GOT3 (cell line): ENCODE measurements around the gene C10orf67.

Experiments used
- DNase-seq: peaks from one replicate; lab custom pipeline; 2025; ENCODE audit warnings: mixed read lengths; lab: John Stamatoyannopoulos, UW

The C10orf67 gene

DNA sequence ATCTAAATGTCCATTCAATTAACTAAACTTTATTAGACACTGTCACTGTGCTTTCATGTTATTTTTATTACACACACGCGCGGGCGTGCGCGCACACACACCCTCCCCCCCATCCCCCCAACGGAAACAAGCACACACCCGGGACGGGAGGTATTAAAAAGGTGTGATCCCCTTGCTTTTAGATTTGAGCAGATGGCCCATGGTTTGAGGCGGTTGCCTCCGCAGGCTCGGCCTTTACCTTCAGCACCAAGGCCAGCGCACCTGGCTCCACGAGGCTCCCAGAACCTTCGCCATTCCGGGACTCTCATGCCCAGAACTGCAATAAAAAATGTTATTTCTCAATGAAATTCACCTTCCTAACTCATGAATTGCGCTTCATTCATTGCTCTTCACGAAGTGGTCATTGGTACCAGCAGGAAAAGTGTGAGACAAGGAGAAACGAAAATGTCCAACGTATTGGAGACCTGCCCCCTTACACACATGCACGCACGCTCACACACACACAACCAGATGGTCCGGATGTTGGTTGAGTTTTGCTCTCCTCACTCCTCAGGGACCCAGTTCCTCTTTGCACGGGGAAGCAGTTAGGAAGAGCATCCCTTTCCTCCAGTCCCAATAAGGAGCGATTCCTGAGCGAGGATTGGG lies 173.2 kb downstream of the C10orf67 start:
- no peak for DNase-seq

DNA sequence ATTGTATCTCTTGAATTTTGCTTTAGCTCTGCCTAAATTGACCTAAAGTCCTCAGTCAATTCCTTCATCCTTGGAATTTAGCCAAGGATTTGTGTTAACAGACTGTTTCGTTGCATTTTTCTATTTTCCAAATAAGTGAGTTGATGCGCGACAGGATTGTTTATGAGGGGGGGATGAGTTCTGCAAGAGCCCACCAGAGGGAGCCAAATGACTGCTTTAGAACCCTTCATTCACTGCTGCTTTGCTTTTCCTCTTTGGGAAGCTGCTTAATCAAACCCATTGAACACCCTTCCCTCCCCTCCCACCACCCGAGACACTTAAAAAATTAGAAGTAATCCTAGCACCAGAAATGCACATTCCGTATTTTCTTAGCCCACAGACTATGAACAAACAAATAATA lies 186.2 kb downstream of the C10orf67 start:
- DNase-seq, result no peak

DNA sequence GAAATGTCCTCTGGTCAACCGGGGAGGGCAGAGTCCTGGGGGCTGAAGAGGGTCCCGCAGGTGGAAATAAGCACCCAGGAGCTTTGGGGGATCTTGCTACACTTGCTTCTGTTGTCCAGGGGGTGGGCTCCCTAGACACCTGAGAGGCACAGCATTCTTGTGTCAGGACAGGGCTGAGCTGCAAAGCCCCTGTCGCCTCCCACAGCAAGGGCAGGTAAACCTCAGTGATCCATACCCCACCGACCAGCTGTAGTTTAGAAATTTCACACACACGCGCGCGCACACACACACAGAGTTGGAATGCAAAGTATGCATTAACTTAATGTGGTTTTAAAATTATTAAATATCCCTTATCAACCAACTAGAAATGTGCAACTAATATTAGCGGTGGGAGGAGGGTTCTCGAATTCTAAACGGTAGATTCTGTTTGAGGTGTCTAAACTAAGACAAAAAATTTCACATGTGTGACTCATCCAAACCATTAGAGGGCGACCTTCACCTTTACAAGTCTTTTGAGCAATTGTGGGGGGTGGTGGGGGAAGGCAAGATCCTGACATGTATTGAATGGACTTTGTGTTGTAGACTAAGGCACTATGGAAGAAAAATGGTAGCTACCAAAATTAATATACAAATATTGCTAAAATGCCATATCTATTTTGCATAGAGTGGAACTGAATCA lies 186.8 kb downstream of the C10orf67 start:
- no peak for DNase-seq

DNA sequence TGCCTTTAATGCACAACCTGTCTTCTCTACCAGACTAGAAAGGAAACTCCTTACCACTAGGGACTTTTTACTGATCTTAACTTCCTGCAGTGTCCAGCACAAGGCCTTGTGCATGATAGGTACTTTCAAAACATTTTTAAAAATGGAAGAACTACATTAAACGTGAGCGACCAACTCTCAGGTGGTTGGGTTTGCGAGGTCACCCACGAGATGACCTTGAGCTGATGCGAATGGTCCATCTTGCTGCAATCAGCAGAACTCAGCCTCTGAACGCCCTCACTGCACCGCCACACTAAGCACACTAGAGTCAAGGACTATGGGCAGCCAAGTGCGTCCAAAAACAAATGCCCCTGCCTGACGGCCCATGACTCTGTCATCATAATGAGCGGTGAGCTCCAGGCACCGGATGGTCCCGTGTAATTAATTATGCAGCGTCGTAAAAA lies 187.3 kb downstream of the C10orf67 start:
- no peak for DNase-seq

DNA sequence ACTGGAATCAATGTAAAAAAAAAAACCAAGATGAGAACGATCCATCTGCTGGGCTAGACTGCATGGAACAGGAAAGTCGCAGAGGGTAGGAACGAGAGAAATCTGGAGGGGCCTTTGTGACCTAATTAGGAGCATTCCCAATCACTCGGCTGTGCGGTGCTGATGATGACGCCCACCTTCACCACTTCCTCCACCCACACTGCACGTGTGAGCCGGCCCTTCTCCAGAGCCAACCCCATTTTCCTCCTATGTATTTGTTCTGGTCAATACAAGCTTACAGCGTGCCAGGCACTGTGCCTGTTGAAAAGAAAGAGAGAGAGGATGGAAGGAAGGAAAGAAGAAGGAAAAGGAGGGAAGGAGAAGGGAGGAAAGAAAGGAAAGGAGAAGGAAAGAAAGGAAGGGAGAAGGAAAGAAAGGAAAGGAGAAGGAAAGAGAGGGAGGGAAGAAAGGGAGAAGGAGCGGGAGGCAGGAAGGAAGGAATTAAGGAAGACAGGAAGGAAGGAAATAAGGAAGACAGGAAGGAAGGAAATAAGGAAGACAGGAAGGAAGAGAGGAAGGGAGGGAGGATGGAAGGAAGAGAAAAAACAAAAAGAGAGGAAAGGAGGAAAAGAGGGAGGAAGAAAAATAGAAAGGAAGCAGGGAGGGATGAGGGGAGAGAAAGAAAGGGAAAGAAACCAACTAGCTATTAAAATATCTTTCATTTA lies 188.0 kb downstream of the C10orf67 start:
- no peak for DNase-seq

DNA sequence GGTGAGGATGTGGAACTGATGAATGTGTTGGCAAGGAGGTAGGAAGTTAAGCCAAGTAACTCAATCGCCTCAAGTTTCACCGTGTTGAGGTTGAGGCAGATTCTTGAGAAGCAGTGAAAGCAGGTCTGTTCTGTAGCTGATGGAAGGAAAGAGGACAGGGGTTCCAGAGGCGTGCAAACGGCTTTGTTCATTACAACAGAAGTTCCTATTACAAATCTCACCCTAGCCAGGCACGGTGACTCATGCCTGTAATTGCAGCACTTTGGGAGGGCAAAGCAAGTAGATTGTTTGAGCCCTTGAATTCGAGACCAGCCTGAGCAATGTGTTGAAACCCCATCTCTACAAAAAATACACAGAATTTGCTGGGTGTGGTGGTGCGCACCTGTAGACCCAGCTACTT lies 189.4 kb downstream of the C10orf67 start:
- DNase-seq, result no peak
